HEK293 (cell line): Measurements from ENCODE around the gene FAM219B.

Experiments used
- CTCF ChIA-PET: fragments of 350-600 bp; formaldehyde crosslinking; extraction: SDS; loops from one replicate; lab custom pipeline; 2021; ENCODE audit warnings: antibody characterized with exemption; lab: Yijun Ruan, JAX
- POLR2A ChIA-PET: fragments of 300-600 bp; formaldehyde crosslinking; extraction: SDS; loops from one replicate; lab custom pipeline; 2020; ENCODE audit warnings: antibody characterized with exemption, inconsistent platforms; lab: Yijun Ruan, JAX
- H3K27ac ChIP-seq: fragments of 200-500 bp; sonication (Bioruptor generic); 2 replicates; pipeline ENCODE4 v1.5.1; 2014; ENCODE audit warnings: low read depth, low read length, control low read depth, inconsistent platforms; ENCODE audit errors: extremely low read depth
- H3K36me3 ChIP-seq, 2 experiments: fragments of 200-500 bp in 1 of 2; sonication (Bioruptor generic) in 1 of 2; 1 replicate in 1 of 2; 2 replicates in 1 of 2; pipeline ENCODE4 v1.5.1; 2014 to 2017; ENCODE audit warnings: inconsistent platforms in 2 of 2, low read length in 2 of 2; ENCODE audit not compliant: control insufficient read depth in 2 of 2, insufficient read depth in 1 of 2
- H3K4me1 ChIP-seq: fragments of 200-500 bp; sonication (Bioruptor generic); 2 replicates; pipeline ENCODE4 v1.5.1; 2014; ENCODE audit warnings: mild to moderate bottlenecking, low read length, inconsistent platforms; ENCODE audit not compliant: control insufficient read depth, insufficient read depth
- H3K4me3 ChIP-seq: 2 replicates; pipeline ENCODE4 v1.5.1; 2011; ENCODE audit warnings: low read depth, mild to moderate bottlenecking, control low read depth, low read length, moderate library complexity
- H3K9me3 ChIP-seq: fragments of 200-500 bp; sonication (Bioruptor generic); 2 replicates; pipeline ENCODE4 v1.5.1; 2014; ENCODE audit warnings: low read depth, low read length, inconsistent platforms; ENCODE audit not compliant: control insufficient read depth, insufficient read depth
- BCL11A ChIP-seq: fragments of 450-650 bp; formaldehyde crosslinking; IDR thresholded peaks from 2 replicates; pipeline ENCODE4 v1.5.1; 2016; ENCODE audit warnings: low read depth, missing biosample characterization, missing genetic modification characterization
- EGR2 ChIP-seq: fragments of 450-650 bp; formaldehyde crosslinking; IDR thresholded peaks from 2 replicates; pipeline ENCODE4 v1.5.1; 2016; ENCODE audit warnings: low read depth, missing biosample characterization, missing genetic modification characterization
- FEZF1 ChIP-seq: fragments of 450-650 bp; formaldehyde crosslinking; IDR thresholded peaks from 2 replicates; pipeline ENCODE4 v1.5.1; 2016; ENCODE audit warnings: missing biosample characterization, missing genetic modification characterization
- HOXA7 ChIP-seq: sonication (generic); formaldehyde crosslinking; IDR thresholded peaks from 2 replicates; pipeline ENCODE4 v1.8.1; 2022; ENCODE audit warnings: missing genetic modification reagents, borderline replicate concordance
- TSHZ1 ChIP-seq: fragments of 450-650 bp; formaldehyde crosslinking; IDR thresholded peaks from 2 replicates; pipeline ENCODE4 v1.5.1; 2016; ENCODE audit warnings: missing biosample characterization, missing genetic modification characterization, borderline replicate concordance
- ZBTB7A ChIP-seq: fragments of 450-650 bp; formaldehyde crosslinking; IDR thresholded peaks from 2 replicates; pipeline ENCODE4 v1.5.1; 2016; ENCODE audit warnings: low read depth, missing biosample characterization, missing genetic modification characterization
- ZEB2 ChIP-seq: fragments of 450-650 bp; formaldehyde crosslinking; IDR thresholded peaks from 2 replicates; pipeline ENCODE4 v1.5.1; 2016; ENCODE audit warnings: missing biosample characterization, missing genetic modification characterization
- ZFP3 ChIP-seq: fragments of 450-650 bp; formaldehyde crosslinking; IDR thresholded peaks from 2 replicates; pipeline ENCODE4 v1.5.1; 2016; ENCODE audit warnings: low read depth, missing biosample characterization, missing genetic modification characterization
- ZIC2 ChIP-seq: fragments of 450-650 bp; formaldehyde crosslinking; IDR thresholded peaks from 2 replicates; pipeline ENCODE4 v1.5.1; 2016; ENCODE audit warnings: missing biosample characterization, missing genetic modification characterization
- ZNF10 ChIP-seq: fragments of 450-650 bp; formaldehyde crosslinking; IDR thresholded peaks from 2 replicates; pipeline ENCODE4 v1.5.1; 2017; ENCODE audit warnings: missing biosample characterization, missing genetic modification characterization
- ZNF112 ChIP-seq: fragments of 450-650 bp; formaldehyde crosslinking; IDR thresholded peaks from 2 replicates; pipeline ENCODE4 v1.5.0; 2017; ENCODE audit warnings: missing biosample characterization, missing genetic modification characterization
- ZNF132 ChIP-seq: fragments of 450-650 bp; formaldehyde crosslinking; IDR thresholded peaks from 2 replicates; pipeline ENCODE4 v1.5.1; 2017; ENCODE audit warnings: missing biosample characterization, missing genetic modification characterization, borderline replicate concordance
- ZNF133 ChIP-seq: fragments of 450-650 bp; formaldehyde crosslinking; IDR thresholded peaks from 2 replicates; pipeline ENCODE4 v1.5.1; 2016; ENCODE audit warnings: missing biosample characterization, missing genetic modification characterization
- ZNF266 ChIP-seq: fragments of 450-650 bp; formaldehyde crosslinking; IDR thresholded peaks from 2 replicates; pipeline ENCODE4 v1.5.1; 2016; ENCODE audit warnings: missing biosample characterization, missing genetic modification characterization, low read depth
- ZNF416 ChIP-seq: fragments of 450-650 bp; formaldehyde crosslinking; IDR thresholded peaks from 2 replicates; pipeline ENCODE4 v1.5.1; 2016; ENCODE audit warnings: missing biosample characterization, missing genetic modification characterization
- ZNF423 ChIP-seq: fragments of 450-650 bp; formaldehyde crosslinking; IDR thresholded peaks from 2 replicates; pipeline ENCODE4 v1.5.1; 2016; ENCODE audit warnings: missing biosample characterization, missing genetic modification characterization
- ZNF449 ChIP-seq: fragments of 450-650 bp; formaldehyde crosslinking; IDR thresholded peaks from 2 replicates; pipeline ENCODE4 v1.5.1; 2017; ENCODE audit warnings: missing biosample characterization, mild to moderate bottlenecking, missing genetic modification characterization, moderate library complexity
- ZNF488 ChIP-seq: fragments of 450-650 bp; formaldehyde crosslinking; IDR thresholded peaks from 2 replicates; pipeline ENCODE4 v1.5.1; 2016; ENCODE audit warnings: missing biosample characterization, missing genetic modification characterization
- ZNF514 ChIP-seq: fragments of 450-650 bp; formaldehyde crosslinking; IDR thresholded peaks from 2 replicates; pipeline ENCODE4 v1.5.1; 2016; ENCODE audit warnings: missing biosample characterization, missing genetic modification characterization
- ZNF530 ChIP-seq: fragments of 450-650 bp; formaldehyde crosslinking; IDR thresholded peaks from 2 replicates; pipeline ENCODE4 v1.5.1; 2016; ENCODE audit warnings: low read depth, missing biosample characterization, missing genetic modification characterization
- ZNF548 ChIP-seq: fragments of 450-650 bp; formaldehyde crosslinking; IDR thresholded peaks from 2 replicates; pipeline ENCODE4 v1.5.1; 2016; ENCODE audit warnings: missing biosample characterization, missing genetic modification characterization
- ZNF629 ChIP-seq: fragments of 450-650 bp; formaldehyde crosslinking; IDR thresholded peaks from 2 replicates; pipeline ENCODE4 v1.5.1; 2017; ENCODE audit warnings: missing biosample characterization, missing genetic modification characterization
- ZNF792 ChIP-seq: fragments of 450-650 bp; formaldehyde crosslinking; IDR thresholded peaks from 2 replicates; pipeline ENCODE4 v1.5.1; 2016; ENCODE audit warnings: missing biosample characterization, missing genetic modification characterization
- TF ChIP-seq, protein P1 (sequence below): fragments of 450-650 bp; formaldehyde crosslinking; IDR thresholded peaks from 2 replicates; pipeline ENCODE4 v1.5.1; 2016; ENCODE audit warnings: missing biosample characterization, missing genetic modification characterization
- TF ChIP-seq, protein P2 (sequence below): fragments of 450-650 bp; formaldehyde crosslinking; IDR thresholded peaks from 2 replicates; pipeline ENCODE4 v1.5.1; 2017; ENCODE audit warnings: missing biosample characterization, missing genetic modification characterization
- TF ChIP-seq, protein P3 (sequence below): fragments of 450-650 bp; formaldehyde crosslinking; IDR thresholded peaks from 2 replicates; pipeline ENCODE4 v1.5.1; 2016; ENCODE audit warnings: missing biosample characterization, missing genetic modification characterization

The FAM219B gene

DNA sequence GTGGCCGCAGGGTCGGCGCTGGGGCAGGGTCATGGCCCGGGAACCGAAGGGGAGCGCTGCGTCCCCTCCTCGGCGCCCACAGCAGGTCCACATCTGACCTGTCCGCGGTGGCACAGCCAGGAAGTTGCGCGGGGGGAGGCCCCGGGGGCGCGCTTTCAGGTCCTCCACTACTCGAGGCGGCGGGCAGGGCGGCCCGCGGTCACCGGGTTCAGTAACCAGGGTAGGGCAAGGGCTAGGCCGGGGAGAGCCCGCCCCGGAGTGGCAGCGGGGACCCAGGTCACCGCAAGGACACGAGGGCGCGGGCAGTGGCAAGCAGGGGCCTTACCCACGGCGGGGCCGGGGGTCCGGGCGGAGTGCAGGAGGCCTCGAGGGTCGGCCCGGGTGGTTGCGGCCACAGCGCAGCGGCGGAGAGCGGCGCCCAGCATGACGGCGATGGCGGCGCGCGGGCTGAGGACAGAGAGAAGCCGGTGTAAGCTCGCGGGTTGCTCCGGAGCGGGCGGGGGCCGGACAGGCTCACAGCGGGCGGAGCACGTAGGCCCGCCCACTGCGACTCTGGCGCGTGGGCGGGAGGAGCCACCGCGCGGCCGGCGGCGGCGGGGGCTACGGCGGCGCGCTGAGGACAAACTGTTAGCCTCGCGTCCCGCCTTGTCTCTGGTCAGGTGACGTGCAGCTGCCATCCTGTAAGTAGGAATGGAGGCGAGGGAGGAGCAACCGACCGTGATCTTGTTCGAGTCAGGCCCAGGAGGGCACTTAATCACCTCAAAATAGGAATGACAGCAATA lies 31.1 kb upstream of the FAM219B start, which contains the start of gene COX5A:
Gene COX5A (minus strand): TSS at position 484 of the 782 bp plus-strand sequence. CDS start 59 bp downstream, at position 425.
- H3K9me3 ChIP-seq, result no peaks in the 10 kb centered on the region
- peak within 1 kb of the TSS; percentile 94 for H3K27ac ChIP-seq
- peak within 1 kb of the TSS; percentile 87 for H3K4me3 ChIP-seq
- H3K36me3 ChIP-seq, result peaks cover 3 to 18% of the 10 kb centered on the region in 2 experiments; a peak in 2 of 3 replicates
- CTCF ChIA-PET, result interaction anchor here (0.6 to 2.1 kb wide), 5 partner anchors 13 to 190 kb away, joined by 3 to 13 read pairs (median 4); no protein-coding TSS in a partner anchor
- POLR2A ChIA-PET, result interaction anchor here (0.6 to 3.3 kb wide), 19 partner anchors 10 to 264 kb away, joined by 3 to 25 read pairs (median 4); partner anchors contain the start of genes C15orf39, FAM219B, MPI and PPCDC
- peaks cover 7% of the 10 kb centered on the region for H3K4me1 ChIP-seq
- TF ChIP-seq TSHZ1 (tag by site-specific recombination) (no peak), ZEB2 (tag by site-specific recombination) (peak; percentile 85), ZNF548 (tag by site-specific recombination) (peak; percentile 19; the same call in 1 of the 2 replicates), ZNF132 (tag by site-specific recombination) (no peak), HOXA7 (CRISPR knock-in tag) (no peak), ZFP3 (tag by site-specific recombination) (no peak), ZNF449 (tag by site-specific recombination) (peak; percentile 76), ZNF792 (tag by site-specific recombination) (0 out of 2 replicates have a peak, but pooled peaks have one; percentile 25), EGR2 (tag by site-specific recombination) (peak; percentile 54), ZNF112 (no peak), ZNF530 (tag by site-specific recombination) (no peak), ZNF514 (no peak), ZNF488 (tag by site-specific recombination) (no peak; the same call in 1 of the 2 replicates), ZIC2 (peak; percentile 94), ZBTB7A (tag by site-specific recombination) (no peak; the same call in none of the 2 replicates), ZNF416 (no peak), ZNF133 (tag by site-specific recombination) (no peak), ZNF629 (tag by site-specific recombination) (peak; percentile 9; the same call in 1 of the 2 replicates), FEZF1 (tag by site-specific recombination) (no peak), ZNF10 (tag by site-specific recombination) (peak; percentile 56; the same call in 1 of the 2 replicates), ZNF423 (tag by site-specific recombination) (peak; percentile 10; the same call in 1 of the 2 replicates), ZNF266 (tag by site-specific recombination) (no peak), BCL11A (tag by site-specific recombination) (peak; percentile 78)
- TF ChIP-seq, protein P1, sequence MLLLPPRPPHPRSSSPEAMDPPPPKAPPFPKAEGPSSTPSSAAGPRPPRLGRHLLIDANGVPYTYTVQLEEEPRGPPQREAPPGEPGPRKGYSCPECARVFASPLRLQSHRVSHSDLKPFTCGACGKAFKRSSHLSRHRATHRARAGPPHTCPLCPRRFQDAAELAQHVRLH, result peak; percentile 57
- TF ChIP-seq, protein P2, sequence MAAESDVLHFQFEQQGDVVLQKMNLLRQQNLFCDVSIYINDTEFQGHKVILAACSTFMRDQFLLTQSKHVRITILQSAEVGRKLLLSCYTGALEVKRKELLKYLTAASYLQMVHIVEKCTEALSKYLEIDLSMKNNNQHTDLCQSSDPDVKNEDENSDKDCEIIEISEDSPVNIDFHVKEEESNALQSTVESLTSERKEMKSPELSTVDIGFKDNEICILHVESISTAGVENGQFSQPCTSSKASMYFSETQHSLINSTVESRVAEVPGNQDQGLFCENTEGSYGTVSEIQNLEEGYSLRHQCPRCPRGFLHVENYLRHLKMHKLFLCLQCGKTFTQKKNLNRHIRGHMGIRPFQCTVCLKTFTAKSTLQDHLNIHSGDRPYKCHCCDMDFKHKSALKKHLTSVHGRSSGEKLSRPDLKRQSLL (tag by site-specific recombination), result peak; percentile 64; the same call in 1 of the 2 replicates
- TF ChIP-seq, protein P3, sequence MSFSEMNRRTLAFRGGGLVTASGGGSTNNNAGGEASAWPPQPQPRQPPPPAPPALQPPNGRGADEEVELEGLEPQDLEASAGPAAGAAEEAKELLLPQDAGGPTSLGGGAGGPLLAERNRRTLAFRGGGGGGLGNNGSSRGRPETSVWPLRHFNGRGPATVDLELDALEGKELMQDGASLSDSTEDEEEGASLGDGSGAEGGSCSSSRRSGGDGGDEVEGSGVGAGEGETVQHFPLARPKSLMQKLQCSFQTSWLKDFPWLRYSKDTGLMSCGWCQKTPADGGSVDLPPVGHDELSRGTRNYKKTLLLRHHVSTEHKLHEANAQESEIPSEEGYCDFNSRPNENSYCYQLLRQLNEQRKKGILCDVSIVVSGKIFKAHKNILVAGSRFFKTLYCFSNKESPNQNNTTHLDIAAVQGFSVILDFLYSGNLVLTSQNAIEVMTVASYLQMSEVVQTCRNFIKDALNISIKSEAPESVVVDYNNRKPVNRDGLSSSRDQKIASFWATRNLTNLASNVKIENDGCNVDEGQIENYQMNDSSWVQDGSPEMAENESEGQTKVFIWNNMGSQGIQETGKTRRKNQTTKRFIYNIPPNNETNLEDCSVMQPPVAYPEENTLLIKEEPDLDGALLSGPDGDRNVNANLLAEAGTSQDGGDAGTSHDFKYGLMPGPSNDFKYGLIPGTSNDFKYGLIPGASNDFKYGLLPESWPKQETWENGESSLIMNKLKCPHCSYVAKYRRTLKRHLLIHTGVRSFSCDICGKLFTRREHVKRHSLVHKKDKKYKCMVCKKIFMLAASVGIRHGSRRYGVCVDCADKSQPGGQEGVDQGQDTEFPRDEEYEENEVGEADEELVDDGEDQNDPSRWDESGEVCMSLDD, result peak; percentile 23; the same call in 1 of the 2 replicates
